Testis (tissue), 3 donors: ENCODE results near the gene DELE1. TPM values are rescaled to one million over a fixed set of nuclear protein-coding genes. Genes with fewer than 3 reads are reported as not detected.

Source experiments
- DNase-seq: peaks from one replicate; pipeline ENCODE4 v3.0.0-alpha.2; 2019
- H3K27ac ChIP-seq, 2 donors: fragments of 200-600 bp; sonication (generic); one replicate each; pipeline ENCODE4 v1.5.1; 2019
- H3K27me3 ChIP-seq: fragments of 200-600 bp; sonication (generic); one replicate; pipeline ENCODE4 v1.5.1; 2019
- H3K36me3 ChIP-seq: fragments of 200-600 bp; sonication (generic); one replicate; pipeline ENCODE4 v1.5.1; 2017; ENCODE audit warnings: low read depth; ENCODE audit errors: missing control alignments
- H3K4me1 ChIP-seq: fragments of 200-600 bp; sonication (generic); one replicate; pipeline ENCODE4 v1.5.1; 2019
- H3K4me3 ChIP-seq, 2 donors: fragments of 200-600 bp; sonication (generic); one replicate each; pipeline ENCODE4 v1.5.1; 2017 to 2019
- H3K9me3 ChIP-seq: fragments of 200-600 bp; sonication (generic); one replicate; pipeline ENCODE4 v1.5.1; 2017
- CTCF ChIP-seq, 3 experiments: fragments of 450-650 bp in 2 of 3; fragments of 200-600 bp in 1 of 3; sonication (generic) in 1 of 3; IDR thresholded peaks; one replicate each; pipeline ENCODE4 v1.5.1; 2016 to 2019; ENCODE audit warnings: antibody characterized with exemption in 3 of 3, mild to moderate bottlenecking in 2 of 3, moderate library complexity in 1 of 3
- POLR2A ChIP-seq: fragments of 450-650 bp; IDR thresholded peaks from one replicate; pipeline ENCODE4 v1.6.1; 2017; ENCODE audit warnings: antibody characterized with exemption, mild to moderate bottlenecking, moderate library complexity
- WGBS, 2 donors: methylation state at CpG; one replicate each; pipeline ENCODE4 v1.1.5; 2018; 5-methylcytosine and 5-hydroxymethylcytosine counted together
- intact Hi-C: fragments of 100-400 bp; cut with DNase I; formaldehyde crosslinking; loops from one replicate; pipeline ENCODE4 v1.15.1; 2023; ENCODE audit warnings: low total_unique reads
- polyA plus RNA-seq: library from polyadenylated mRNA; stranded (reverse); fragments of 350-450 nt; fragmentation: Illumina TruSeq; extraction: RNeasy Lipid Tissue Mini Kit (QIAGEN cat#74804); gene quantifications from one replicate; pipeline ENCODE4 v1.2.3, GENCODE V29; 2014; ENCODE audit warnings: low read depth, low replicate concordance; ENCODE audit not compliant: insufficient read depth
- total RNA-seq, 2 donors: library from RNA; depleted of rRNA; stranded (reverse); fragments of >200 nt; gene quantifications; one replicate each; pipeline ENCODE4 v1.2.3, GENCODE V29; 2016

The DELE1 gene
- total and polyA plus RNA-seq, 3 donors from 2014 or later: 51.2 to 75.8 (median 69.9) TPM

- Histone ChIP-seq H3K4me3 (no peak overlapping the region), H3K9me3 (no peaks in the 10 kb centered on the region), H3K4me1 (no peaks in the 10 kb centered on the region), H3K27me3 (no peaks in the 10 kb centered on the region), H3K27ac (no peak overlapping the region), H3K36me3 (no peaks in the 10 kb centered on the region)
- TF ChIP-seq CTCF (IDR thresholded peaks at IDR 0.05) (no peak), POLR2A (no peak)
- WGBS, 2 donors: 79 to 84% methylated on average over 6 of the region's 6 CpGs
- DNase-seq: no peak
- intact Hi-C loops: no loop called here
These were observed 18.1 kb downstream of the DELE1 start for GRCh38 chr5:141941779-141942178.

GRCh38 chr5:141942185-141942857 lies 18.6 kb downstream of the DELE1 start:
- H3K36me3 ChIP-seq: no peaks in the 10 kb centered on the region
- 67 to 69% methylated on average over 9 of the region's 9 CpGs for WGBS, 2 donors
- H3K9me3 ChIP-seq: no peaks in the 10 kb centered on the region
- TF ChIP-seq POLR2A (no peak), CTCF (IDR thresholded peaks at IDR 0.05) (no peak)
- no peak overlapping the region for H3K4me3 ChIP-seq
- H3K4me1 ChIP-seq: no peaks in the 10 kb centered on the region
- intact Hi-C loops: no loop called here
- no peaks in the 10 kb centered on the region for H3K27me3 ChIP-seq
- no peak overlapping the region for H3K27ac ChIP-seq
- no peak for DNase-seq

- Histone ChIP-seq H3K27ac (no peak overlapping the region), H3K4me1 (no peaks in the 10 kb centered on the region), H3K27me3 (no peaks in the 10 kb centered on the region), H3K4me3 (no peak overlapping the region), H3K36me3 (no peaks in the 10 kb centered on the region), H3K9me3 (no peaks in the 10 kb centered on the region)
- DNase-seq: no peak
- WGBS, 2 donors: 83 to 86% methylated on average over 7 to 9 of the region's 9 CpGs
- TF ChIP-seq CTCF (IDR thresholded peaks at IDR 0.05) (no peak), POLR2A (no peak)
- intact Hi-C loops: no loop called here
These were observed 20.4 kb downstream of the DELE1 start for GRCh38 chr5:141944076-141944475.

GRCh38 chr5:141945511-141946051 lies 21.9 kb downstream of the DELE1 start:
- intact Hi-C loops: no loop called here
- H3K4me3 ChIP-seq: no peak overlapping the region
- 50 to 64% methylated on average over 22 to 24 of the region's 25 CpGs for WGBS, 2 donors

More at GRCh38 chr5:141945511-141946051, 21.9 kb downstream of the DELE1 start:
- no peak for DNase-seq
- TF ChIP-seq POLR2A (no peak), CTCF (IDR thresholded peaks at IDR 0.05) (no peak)
- Histone ChIP-seq H3K9me3 (no peaks in the 10 kb centered on the region), H3K4me1 (no peaks in the 10 kb centered on the region), H3K27ac (no peak overlapping the region), H3K27me3 (no peaks in the 10 kb centered on the region), H3K36me3 (no peaks in the 10 kb centered on the region)
